GM08714 (cell line): ENCODE results near the gene HSPA12A.
"Not testable (repeated sequence)": the region's sequence is repeated elsewhere in the genome, so short reads cannot be mapped to it uniquely, and the experiment has no call there.

Experiments
- H3K4me3 ChIP-seq: fragments of 200-500 bp; sonication (Bioruptor generic); 2 replicates; pipeline ENCODE4 v1.5.1; 2014; ENCODE audit warnings: mild to moderate bottlenecking, low read length, inconsistent platforms
- ZNF274 ChIP-seq: IDR thresholded peaks from 2 replicates; pipeline ENCODE4 v1.6.1; 2012; ENCODE audit warnings: mild to moderate bottlenecking, low read depth, low read length

Gene HSPA12A

GRCh38 chr10:116719804-116720203 is 22.6 kb downstream of the HSPA12A start:
- no peak for TF ChIP-seq ZNF274
- H3K4me3 ChIP-seq = no peak overlapping the region

GRCh38 chr10:116718058-116718457 is 24.3 kb downstream of the HSPA12A start:
- H3K4me3 ChIP-seq = no peak overlapping the region
- TF ChIP-seq ZNF274 = no peak

GRCh38 chr10:116716381-116716780 is 26.0 kb downstream of the HSPA12A start:
- no peak overlapping the region for H3K4me3 ChIP-seq
- no peak for TF ChIP-seq ZNF274

GRCh38 chr10:116715839-116716377 is 26.5 kb downstream of the HSPA12A start:
- no peak overlapping the region for H3K4me3 ChIP-seq
- no peak for TF ChIP-seq ZNF274

- H3K4me3 ChIP-seq = no peak overlapping the region
- no peak for TF ChIP-seq ZNF274
These were observed 27.0 kb downstream of the HSPA12A start for GRCh38 chr10:116715341-116715740.

- no peak for TF ChIP-seq ZNF274
- H3K4me3 ChIP-seq = no peak overlapping the region
These were observed 28.5 kb downstream of the HSPA12A start for GRCh38 chr10:116713846-116714245.

- no peak for TF ChIP-seq ZNF274
- no peak overlapping the region for H3K4me3 ChIP-seq
These were observed 29.3 kb downstream of the HSPA12A start for GRCh38 chr10:116712989-116713543.

- no peak overlapping the region for H3K4me3 ChIP-seq
- TF ChIP-seq ZNF274 = no peak
These were observed 29.8 kb downstream of the HSPA12A start for GRCh38 chr10:116712519-116712918.

- H3K4me3 ChIP-seq = not testable (repeated sequence)
These were observed 30.6 kb downstream of the HSPA12A start for GRCh38 chr10:116711803-116712202.

- no peak for TF ChIP-seq ZNF274
- no peak overlapping the region for H3K4me3 ChIP-seq
These were observed 32.3 kb downstream of the HSPA12A start for GRCh38 chr10:116710076-116710475.

- TF ChIP-seq ZNF274 = no peak
- H3K4me3 ChIP-seq = no peak overlapping the region
These were observed 33.5 kb downstream of the HSPA12A start for GRCh38 chr10:116708877-116709276.

GRCh38 chr10:116708391-116708821 is 34.0 kb downstream of the HSPA12A start:
- no peak overlapping the region for H3K4me3 ChIP-seq
- TF ChIP-seq ZNF274 = no peak

GRCh38 chr10:116707981-116708380 is 34.4 kb downstream of the HSPA12A start:
- no peak for TF ChIP-seq ZNF274
- H3K4me3 ChIP-seq = no peak overlapping the region

- TF ChIP-seq ZNF274 = no peak
These were observed 36.1 kb downstream of the HSPA12A start for GRCh38 chr10:116706281-116706680.

GRCh38 chr10:116705498-116705897 is 36.9 kb downstream of the HSPA12A start:
- TF ChIP-seq ZNF274 = no peak
- no peak overlapping the region for H3K4me3 ChIP-seq

More at GRCh38 chr10:116706281-116706680, 36.1 kb downstream of the HSPA12A start:
- H3K4me3 ChIP-seq = no peak overlapping the region

- TF ChIP-seq ZNF274 = no peak
- H3K4me3 ChIP-seq = no peak overlapping the region
These were observed 37.4 kb downstream of the HSPA12A start for GRCh38 chr10:116704926-116705325.

- no peak overlapping the region for H3K4me3 ChIP-seq
- TF ChIP-seq ZNF274 = no peak
These were observed 40.2 kb downstream of the HSPA12A start for GRCh38 chr10:116702165-116702564.
